SK-N-MC (cell line): ENCODE data around the gene GTF2I.

Experiments
- EZH2 ChIP-seq: fragments of 200-600 bp; sonication (generic); IDR thresholded peaks from one replicate; pipeline ENCODE4 v1.6.1; 2017; ENCODE audit warnings: antibody characterized with exemption
- FOXP2 ChIP-seq: optimal IDR thresholded peaks from 2 replicates; pipeline ENCODE3; 2011; ENCODE audit warnings: mild to moderate bottlenecking, moderate library complexity; ENCODE audit not compliant: insufficient read depth; ENCODE audit errors: extremely low read length, control extremely low read depth
- POLR2AphosphoS5 ChIP-seq: IDR thresholded peaks from 2 replicates; pipeline ENCODE4 v1.6.1; 2012; ENCODE audit warnings: mild to moderate bottlenecking, low read depth, low read length, borderline replicate concordance

- no peak for TF ChIP-seq EZH2
- no peak for TF ChIP-seq POLR2AphosphoS5
- TF ChIP-seq FOXP2, result no peak
These were observed 2.2 kb upstream of the GTF2I start for GRCh38 chr7:74655324-74655723.
